Stimulated activated CD4-positive, alpha-beta T cell treated with anti-CD3 and anti-CD28 coated beads, Interleukin-15, amount 100 ng/mL, for 1 hour (primary cell): ENCODE data around the gene CNTNAP1.
A peak's percentile ranks its signal among the peaks of the same experiment; 100 is the strongest.
"Not testable (repeated sequence)": the region's sequence is repeated elsewhere in the genome, so short reads cannot be mapped to it uniquely, and the experiment has no call there.

ENCODE experiments used
- DNase-seq, 2 donors: peaks; one replicate each; pipeline ENCODE4 v3.0.0-alpha.2; 2020; ENCODE audit warnings: low read depth in 1 of 2, low spot score in 1 of 2

CNTNAP1 gene

DNA sequence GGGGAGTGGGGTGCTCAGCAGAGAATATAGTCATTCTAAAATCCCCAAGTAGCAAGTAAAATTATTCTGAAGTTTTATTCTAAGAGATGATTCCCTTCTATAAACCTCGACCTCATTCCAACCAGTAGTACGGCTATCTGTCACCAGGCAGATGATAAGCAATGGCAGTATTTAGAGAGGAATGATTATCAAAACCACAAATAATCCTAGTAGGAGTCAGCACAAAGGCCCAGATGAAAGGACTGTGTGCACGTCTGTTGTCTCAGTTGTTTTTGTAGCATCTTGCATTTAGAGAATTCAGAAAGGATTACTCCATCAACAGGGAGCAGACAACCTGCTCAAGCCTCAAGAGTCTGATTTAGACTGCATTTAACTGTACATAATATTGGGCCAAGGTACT lies 41.3 kb downstream of the CNTNAP1 start:
- DNase-seq, result no peak

DNA sequence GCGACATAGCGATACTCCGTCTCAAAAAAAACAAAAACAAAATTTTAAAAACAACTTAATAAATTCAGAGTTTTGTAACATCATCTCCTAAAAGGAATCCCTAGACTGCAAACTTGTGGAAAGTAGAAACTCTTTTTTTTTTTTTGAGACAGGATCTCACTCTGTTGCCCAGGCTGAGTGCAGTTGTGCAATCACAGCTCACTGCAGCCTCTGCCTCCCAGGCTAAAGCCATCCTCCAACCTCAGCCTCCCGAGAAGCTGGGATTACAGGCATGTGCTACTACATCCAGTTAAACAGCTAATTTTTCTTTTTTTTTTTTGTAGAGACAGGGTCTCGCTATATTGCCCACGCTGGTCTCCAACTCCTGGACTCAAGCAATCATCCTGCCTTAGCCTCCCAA lies 42.8 kb downstream of the CNTNAP1 start:
- DNase-seq, result no peak

DNA sequence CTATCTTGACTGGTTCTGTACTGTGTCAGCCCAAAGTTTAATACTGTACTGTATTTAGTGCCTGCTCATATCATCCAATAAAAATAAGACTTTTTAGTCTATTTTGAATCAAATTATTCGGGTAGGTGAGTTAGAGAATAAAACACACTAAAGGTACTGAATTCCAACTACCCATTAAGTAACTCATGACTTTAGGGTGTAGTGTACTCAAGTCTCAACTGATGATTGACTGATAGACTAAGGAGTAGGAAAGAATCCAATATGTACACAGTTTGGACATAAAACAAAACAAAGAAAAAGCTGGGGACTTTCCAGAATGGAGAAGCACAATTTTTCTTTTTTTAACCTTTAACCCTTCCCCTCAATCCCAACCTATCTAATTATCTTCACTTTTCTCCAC lies 58.4 kb downstream of the CNTNAP1 start:
- no peak for DNase-seq

DNA sequence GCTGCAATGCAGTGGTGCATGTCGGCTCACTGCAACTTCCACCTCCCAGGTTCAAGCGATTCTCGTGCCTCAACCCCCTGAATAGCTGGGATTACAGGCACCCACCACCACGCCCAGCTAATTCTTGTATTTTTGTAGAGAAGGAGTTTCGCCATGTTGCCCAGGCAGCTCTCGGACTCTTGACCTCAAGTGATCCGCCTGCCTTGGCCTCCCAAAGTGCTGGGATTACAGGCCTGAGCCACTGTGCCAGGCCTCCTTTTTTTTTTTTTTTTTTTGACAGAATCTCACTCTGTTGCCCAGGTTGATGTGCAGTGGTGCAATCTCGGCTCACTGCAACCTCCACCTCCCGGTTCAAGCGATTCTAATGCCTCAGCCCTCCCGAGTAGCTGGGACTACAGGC lies 60.6 kb downstream of the CNTNAP1 start:
- not testable (repeated sequence) for DNase-seq

DNA sequence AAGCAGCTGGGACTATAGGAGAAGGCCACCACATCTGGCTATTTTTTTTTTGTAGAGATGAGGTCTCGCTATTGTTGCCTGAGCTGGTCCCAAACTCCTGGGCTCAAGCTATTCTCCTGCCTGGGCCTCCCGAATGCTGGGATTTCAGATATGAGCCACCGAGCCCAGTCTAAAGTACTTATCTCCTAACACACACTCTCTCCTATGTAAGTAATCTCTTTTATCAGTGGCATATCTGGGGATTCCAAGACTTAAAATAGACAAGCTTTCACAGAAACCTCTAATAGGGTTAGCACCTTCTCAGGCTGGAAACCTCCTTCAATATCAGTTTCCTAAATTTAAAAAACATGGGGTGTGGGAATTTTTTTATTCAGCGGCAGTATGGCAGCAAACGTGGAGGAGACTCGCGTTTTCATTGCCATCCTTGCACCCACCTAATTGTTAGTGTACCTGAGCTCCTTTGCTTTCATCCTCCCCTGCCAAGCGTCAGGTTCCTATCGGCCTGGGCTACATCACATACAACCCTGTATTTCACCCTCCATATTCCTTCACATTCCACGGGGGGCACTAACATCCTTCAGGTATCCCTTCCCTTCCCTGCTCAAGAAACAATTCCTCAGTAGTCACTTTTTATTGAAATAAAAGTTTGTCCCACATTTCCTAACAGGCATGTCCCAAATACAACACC lies 61.4 kb downstream of the CNTNAP1 start:
- no peak for DNase-seq

DNA sequence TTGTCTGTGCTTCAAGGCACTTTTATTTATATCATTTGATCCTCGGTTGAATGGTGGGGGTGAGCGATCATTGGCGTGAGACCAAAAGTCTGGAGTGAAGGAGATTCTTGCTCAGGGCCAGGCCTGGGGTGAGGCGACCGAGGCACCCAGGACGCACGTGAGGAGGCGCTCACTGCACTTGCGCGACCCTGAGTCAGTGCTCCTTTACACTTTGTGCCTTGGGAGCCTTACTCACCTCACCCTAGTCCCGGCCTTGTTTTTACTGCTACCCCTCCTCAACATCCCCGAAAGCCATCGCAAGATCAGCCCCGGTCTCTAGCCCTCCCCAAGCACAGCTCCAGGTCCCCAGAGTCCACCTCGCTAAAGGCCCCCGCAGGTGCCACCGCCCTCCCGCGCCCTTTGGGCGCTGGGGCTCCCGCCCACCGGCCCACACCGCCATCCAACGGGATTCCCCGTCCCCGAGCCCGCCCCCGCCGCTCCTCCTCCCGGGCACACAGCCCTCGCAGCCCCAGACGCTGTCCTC lies 62.0 kb downstream of the CNTNAP1 start:
- peak in 1 of 2 donors; percentile 66 for DNase-seq

DNA sequence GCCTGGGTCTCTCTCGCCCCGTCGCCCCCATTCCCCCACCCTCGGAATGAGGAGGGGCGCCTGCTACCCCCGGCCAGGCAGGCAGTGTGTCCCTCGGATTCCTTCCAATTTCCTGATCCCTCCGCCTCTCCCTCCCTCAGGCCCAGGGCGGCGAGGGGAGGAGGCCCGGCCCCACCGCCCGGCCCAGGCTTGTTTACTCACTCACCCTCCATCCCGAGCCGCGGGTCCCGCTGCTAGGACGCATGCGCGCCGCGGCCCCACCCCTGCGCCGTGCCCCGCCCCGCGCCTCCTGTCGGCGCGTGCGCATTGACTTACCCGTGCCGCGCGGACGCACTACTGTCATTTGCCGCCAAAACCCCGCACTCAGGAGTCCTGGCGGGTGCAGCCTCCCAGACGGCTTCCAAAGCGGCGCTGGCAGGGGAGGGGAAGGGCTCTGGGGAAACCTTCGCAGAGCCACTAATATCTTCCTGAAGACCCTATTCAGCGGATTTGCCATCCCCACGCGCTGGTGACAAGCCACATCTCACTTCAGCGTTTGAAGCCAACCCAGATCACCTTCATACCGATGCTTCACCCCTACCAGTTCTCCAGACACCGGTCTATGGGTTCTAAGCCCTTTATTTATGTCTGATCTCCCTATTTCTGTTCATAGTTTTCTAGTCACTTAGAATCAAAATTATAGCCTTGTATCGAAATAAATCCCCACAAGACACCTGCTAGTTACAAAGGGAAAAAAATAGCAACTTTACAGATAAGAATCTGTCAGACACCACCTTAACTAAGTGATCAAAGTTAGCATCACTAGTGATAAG lies 62.7 kb downstream of the CNTNAP1 start, which contains the start of gene EZH1:
Gene EZH1 (minus strand): TSS at position 235 of the 812 bp plus-strand sequence. CDS start 16,099 bp downstream, outside the sequence.
- peak; percentile 89 for DNase-seq

DNA sequence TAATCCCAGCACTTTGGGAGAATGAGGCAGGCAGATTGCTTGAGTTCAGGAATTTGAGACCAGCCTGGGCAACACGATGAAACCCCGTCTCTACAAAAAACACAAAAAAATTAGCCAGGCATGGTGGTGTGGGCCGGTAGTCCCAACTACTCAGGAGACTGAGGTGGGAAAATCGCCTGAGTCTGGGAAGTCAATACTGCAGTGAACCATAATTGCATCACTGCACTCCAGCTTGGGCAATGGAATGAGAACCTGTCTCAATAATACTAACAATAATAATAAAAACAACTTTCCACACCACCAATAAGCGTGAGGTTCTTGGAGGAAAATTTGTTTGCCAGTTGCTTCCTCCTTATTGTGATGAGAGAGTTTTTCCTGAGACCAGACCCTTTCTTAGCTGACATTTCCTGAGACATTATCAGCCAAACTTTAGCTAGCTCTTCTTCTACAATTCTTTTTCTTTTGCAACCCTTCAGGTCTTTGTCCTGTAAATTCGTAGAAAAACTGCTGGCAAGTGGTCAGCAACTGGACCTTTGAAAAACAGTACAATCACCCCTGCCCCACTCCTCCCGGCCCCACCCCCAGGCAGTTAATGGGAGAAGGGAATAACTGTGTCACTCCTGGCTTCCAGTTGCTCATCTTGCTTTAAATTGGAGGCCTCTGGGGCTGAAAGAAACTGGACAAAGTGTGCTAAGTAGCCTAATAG lies 66.0 kb downstream of the CNTNAP1 start:
- no peak for DNase-seq

DNA sequence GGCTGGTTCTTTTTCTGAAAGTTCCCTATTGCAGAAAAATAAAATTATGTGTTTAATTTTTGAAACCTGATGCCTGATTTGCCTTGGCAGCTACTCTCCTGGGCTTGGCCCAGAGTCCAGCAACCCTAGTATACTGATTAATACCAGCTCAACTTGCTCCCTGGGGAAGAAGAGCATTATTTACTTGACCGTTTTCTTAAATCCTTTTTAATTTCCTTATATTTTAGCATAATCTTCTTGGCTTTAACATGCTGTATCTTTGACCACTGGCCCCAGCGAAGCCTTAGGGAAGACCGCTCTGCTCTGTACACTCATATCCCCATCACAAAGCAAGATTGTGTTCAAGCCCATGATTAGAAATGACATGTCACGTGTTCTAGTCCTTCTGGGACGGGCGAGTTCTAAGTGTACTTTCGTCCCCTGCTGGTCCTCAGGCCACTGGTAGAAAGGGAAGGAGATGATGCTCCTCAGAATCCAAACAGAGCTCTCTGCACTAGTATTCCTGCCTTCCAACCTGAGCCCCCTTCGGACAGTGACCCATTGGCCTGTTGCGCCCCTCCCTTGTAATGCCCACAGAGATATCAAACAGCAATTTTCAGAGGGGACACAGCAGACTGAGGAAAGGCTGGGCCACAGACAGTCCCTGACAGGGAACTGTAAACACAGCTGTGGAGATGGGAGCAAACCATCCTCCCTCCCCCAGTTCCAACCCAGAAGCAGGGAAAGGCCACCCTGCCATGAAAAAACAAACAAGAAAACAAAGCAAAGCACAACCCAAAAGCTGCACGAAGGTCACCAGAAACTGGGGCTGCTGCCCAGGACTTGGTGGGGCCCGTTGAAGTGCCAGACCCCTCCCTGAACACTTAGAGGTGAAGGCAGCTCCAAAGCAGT lies 66.8 kb downstream of the CNTNAP1 start:
- DNase-seq, result no peak
